Keratinocyte (primary cell): ENCODE measurements around the gene DNAJC18. TPM values are rescaled to one million over a fixed set of nuclear protein-coding genes. Genes with fewer than 3 reads are reported as not detected.

Experiments used
- DNase-seq: peaks from one replicate; pipeline ENCODE4 v3.0.0-alpha.2; 2011; ENCODE audit warnings: low read depth, missing footprints, low spot score
- FAIRE-seq: peaks from 2 replicates; lab custom pipeline; 2011; peaks lifted over from hg19 to GRCh38; lab: Jason Lieb, UNC
- H2AFZ ChIP-seq: 2 replicates; pipeline ENCODE4 v1.6.0; 2012; ENCODE audit warnings: low read length, control low read depth, inconsistent platforms; ENCODE audit not compliant: control insufficient read depth
- H3K27ac ChIP-seq: 2 replicates; pipeline ENCODE4 v1.5.1; 2011; ENCODE audit warnings: low read length; ENCODE audit not compliant: control insufficient read depth, insufficient read depth
- H3K27me3 ChIP-seq: 3 replicates; pipeline ENCODE4 v1.6.0; 2011; ENCODE audit warnings: low read length; ENCODE audit not compliant: control insufficient read depth, insufficient read depth; ENCODE audit errors: extremely low read depth
- H3K36me3 ChIP-seq, 2 experiments: 2 replicates in 1 of 2; 3 replicates in 1 of 2; pipeline ENCODE4 v1.5.1; 2011; ENCODE audit warnings: low read length in 2 of 2, mild to moderate bottlenecking in 1 of 2; ENCODE audit not compliant: control insufficient read depth in 2 of 2, insufficient read depth in 2 of 2; ENCODE audit errors: extremely low read depth in 1 of 2
- H3K4me1 ChIP-seq: 3 replicates; pipeline ENCODE4 v1.5.1; 2011; ENCODE audit warnings: low read length; ENCODE audit not compliant: control insufficient read depth, insufficient read depth; ENCODE audit errors: extremely low read depth
- H3K4me2 ChIP-seq: 3 replicates; pipeline ENCODE4 v1.6.0; 2011; ENCODE audit warnings: low read depth, low read length; ENCODE audit not compliant: control insufficient read depth, insufficient read depth; ENCODE audit errors: extremely low read depth
- H3K4me3 ChIP-seq, 3 experiments: fragments of 200-600 bp in 1 of 3; sonication (generic) in 1 of 3; 2 replicates in 2 of 3; 3 replicates in 1 of 3; pipeline ENCODE4 v1.5.1; 2011 to 2016; ENCODE audit warnings: low read length in 3 of 3, mild to moderate bottlenecking in 3 of 3, control low read depth in 2 of 3, inconsistent platforms in 1 of 3, low read depth in 1 of 3, mixed read lengths in 1 of 3, mixed run types in 1 of 3, moderate library complexity in 1 of 3; ENCODE audit not compliant: control insufficient read depth in 2 of 3, insufficient read depth in 2 of 3; ENCODE audit errors: extremely low read depth in 1 of 3
- H3K79me2 ChIP-seq: 2 replicates; pipeline ENCODE4 v1.6.0; 2012; ENCODE audit warnings: low read length; ENCODE audit not compliant: control insufficient read depth, insufficient read depth
- H3K9ac ChIP-seq: 3 replicates; pipeline ENCODE4 v1.6.0; 2011; ENCODE audit warnings: low read length; ENCODE audit not compliant: control insufficient read depth, insufficient read depth; ENCODE audit errors: extremely low read depth
- H3K9me1 ChIP-seq: 3 replicates; pipeline ENCODE4 v1.6.0; 2011; ENCODE audit warnings: low read length; ENCODE audit not compliant: control insufficient read depth, insufficient read depth; ENCODE audit errors: extremely low read depth
- H3K9me3 ChIP-seq: 2 replicates; pipeline ENCODE4 v1.5.1; 2012; ENCODE audit warnings: low read depth, low read length; ENCODE audit not compliant: control insufficient read depth
- H4K20me1 ChIP-seq: 3 replicates; pipeline ENCODE4 v1.6.0; 2011; ENCODE audit warnings: low read length; ENCODE audit not compliant: control insufficient read depth, insufficient read depth; ENCODE audit errors: extremely low read depth
- CTCF ChIP-seq, 3 experiments: IDR thresholded peaks in 1 of 3; conservative IDR thresholded peaks in 1 of 3; optimal IDR thresholded peaks in 1 of 3; 2 replicates in 2 of 3; 3 replicates in 1 of 3; pipeline versions ENCODE3 to v1.5.1; 2011; ENCODE audit warnings: low read length in 3 of 3, mild to moderate bottlenecking in 3 of 3, moderate library complexity in 2 of 3, control low read depth in 1 of 3, inconsistent platforms in 1 of 3; ENCODE audit not compliant: insufficient read depth in 2 of 3; ENCODE audit errors: extremely low read depth in 1 of 3
- EZH2 ChIP-seq: IDR thresholded peaks from one replicate; pipeline ENCODE4 v1.6.1; 2012; ENCODE audit warnings: inconsistent platforms, mild to moderate bottlenecking, low read length, moderate library complexity
- dilution Hi-C: fragments of 300-500 bp; cut with MboI; formaldehyde crosslinking; loops from one replicate; pipeline ENCODE4 v1.7.0; 2020; ENCODE audit warnings: low sequenced_read_pairs; ENCODE audit not compliant: extremely low pct_ligation_motif_present
- polyA plus RNA-seq, 5 experiments: library from polyadenylated mRNA; depleted of rRNA in 3 of 5; stranded (reverse) in 3 of 5; stranded (forward) in 1 of 5; unstranded in 1 of 5; fragments of >200 nt; gene quantifications; 1 replicate in 1 of 5; 2 replicates in 3 of 5; 3 replicates in 1 of 5; pipeline versions ENCODE4 v1.2.1 to v1.2.3, GENCODE V29; 2011 to 2012; ENCODE audit warnings: missing spikeins in 2 of 5, low read depth in 1 of 5, low replicate concordance in 1 of 5

DNAJC18 gene
- polyA plus RNA-seq, 1 donor (not counting 4 experiments of a cell fraction or from before 2014, with no cell fraction given), result 6.6 TPM

- Histone ChIP-seq H3K9me1 (no peaks in the 10 kb centered on the region), H3K4me2 (no peak overlapping the region), H2AFZ (no peak overlapping the region), H3K27ac (no peak overlapping the region), H3K79me2 (no peaks in the 10 kb centered on the region), H3K27me3 (no peaks in the 10 kb centered on the region), H3K4me3 (no peak overlapping the region), H3K9me3 (no peaks in the 10 kb centered on the region), H3K9ac (no peak overlapping the region), H3K36me3 (no peaks in the 10 kb centered on the region), H3K4me1 (peaks cover 6% of the 10 kb centered on the region), H4K20me1 (no peaks in the 10 kb centered on the region)
- FAIRE-seq, result no peak
- dilution Hi-C loops, result no loop called here
- no peak for DNase-seq
- no peak for TF ChIP-seq CTCF (optimal IDR thresholded peaks at IDR 0.05 in 1 of 3, IDR thresholded peaks at IDR 0.05 in 1 of 3, conservative IDR thresholded peaks at IDR 0.05 in 1 of 3; ENCODE audit: extremely low read depth in 1 of 3, insufficient read depth in 2 of 3, low read length in 3 of 3)
- TF ChIP-seq EZH2, result no peak
Measured at GRCh38 chr5:139425497-139425896, 13.8 kb downstream of the DNAJC18 start.

- Histone ChIP-seq H3K36me3 (peaks cover 0 to 2% of the 10 kb centered on the region in 2 experiments), H2AFZ (no peak overlapping the region)
Measured at GRCh38 chr5:139422307-139422893, 16.9 kb downstream of the DNAJC18 start.

More at GRCh38 chr5:139422307-139422893, 16.9 kb downstream of the DNAJC18 start:
- no peaks in the 10 kb centered on the region for H3K9me1 ChIP-seq
- H4K20me1 ChIP-seq, result no peaks in the 10 kb centered on the region
- peaks cover 6% of the 10 kb centered on the region for H3K4me1 ChIP-seq
- H3K4me2 ChIP-seq, result no peak overlapping the region
- DNase-seq (no peak), FAIRE-seq (peak; percentile 91)
- TF ChIP-seq CTCF (optimal IDR thresholded peaks at IDR 0.05 in 1 of 3, IDR thresholded peaks at IDR 0.05 in 1 of 3, conservative IDR thresholded peaks at IDR 0.05 in 1 of 3; ENCODE audit: extremely low read depth in 1 of 3, insufficient read depth in 2 of 3, low read length in 3 of 3) (peak; percentile 56 to 92 (median 72)), EZH2 (no peak)
- dilution Hi-C loops, result no loop called here
- H3K4me3 ChIP-seq, result no peak overlapping the region
- no peaks in the 10 kb centered on the region for H3K79me2 ChIP-seq
- H3K27ac ChIP-seq, result no peak overlapping the region
- no peaks in the 10 kb centered on the region for H3K9me3 ChIP-seq
- H3K27me3 ChIP-seq, result no peaks in the 10 kb centered on the region
- no peak overlapping the region for H3K9ac ChIP-seq
